Activated CD4-positive, CD25-positive, alpha-beta regulatory T cell treated with anti-CD3 and anti-CD28 coated beads, Interleukin-2, amount 50 U/mL, for 24 hours (primary cell): ENCODE measurements around the gene BIRC5.
"Not testable (repeated sequence)": the region's sequence is repeated elsewhere in the genome, so short reads cannot be mapped to it uniquely, and the experiment has no call there.

ENCODE experiments used
- ATAC-seq, 2 donors: fragments of 150-1000 bp; cut with Tn5 transposase; one replicate each; pipeline ENCODE4 v1.10.0; 2021; ENCODE audit warnings: mild to moderate bottlenecking in 1 of 2, moderate library complexity in 1 of 2

Gene BIRC5

GRCh38 chr17:78225088-78225865 is 11.2 kb downstream of the BIRC5 start:
- no peak for ATAC-seq

GRCh38 chr17:78226055-78226758 is 12.2 kb downstream of the BIRC5 start:
- ATAC-seq: no peak

- peak in 1 of 2 donors; percentile 17 for ATAC-seq
These were observed 12.9 kb downstream of the BIRC5 start for GRCh38 chr17:78226759-78227454.

- no peak for ATAC-seq
These were observed 13.4 kb downstream of the BIRC5 start for GRCh38 chr17:78227455-78227916.

- no peak for ATAC-seq
These were observed 14.1 kb downstream of the BIRC5 start for GRCh38 chr17:78228176-78228575.

GRCh38 chr17:78230252-78230962 is 16.4 kb downstream of the BIRC5 start:
- ATAC-seq: no peak

GRCh38 chr17:78230996-78231935 is 17.2 kb downstream of the BIRC5 start, which contains the start of gene TMEM235:
TMEM235 (plus strand) TSS chr17:78231631; CDS start chr17:78232024, 393 bp downstream.
- no peak for ATAC-seq

GRCh38 chr17:78231991-78232858 is 18.2 kb downstream of the BIRC5 start:
- ATAC-seq: peak in 1 of 2 donors; percentile 51

GRCh38 chr17:78232859-78233173 is 18.8 kb downstream of the BIRC5 start:
- no peak for ATAC-seq

- no peak for ATAC-seq
These were observed 19.6 kb downstream of the BIRC5 start for GRCh38 chr17:78233678-78234077.

- no peak for ATAC-seq
These were observed 20.3 kb downstream of the BIRC5 start for GRCh38 chr17:78234261-78234865.

GRCh38 chr17:78235022-78235421 is 21.0 kb downstream of the BIRC5 start:
- ATAC-seq: not testable (repeated sequence)

- no peak for ATAC-seq
These were observed 21.8 kb downstream of the BIRC5 start for GRCh38 chr17:78235885-78236284.

- no peak for ATAC-seq
These were observed 22.5 kb downstream of the BIRC5 start for GRCh38 chr17:78236362-78237127.

GRCh38 chr17:78237401-78238012 is 23.5 kb downstream of the BIRC5 start:
- no peak for ATAC-seq

- no peak for ATAC-seq
These were observed 24.9 kb downstream of the BIRC5 start for GRCh38 chr17:78238823-78239488.

- no peak for ATAC-seq
These were observed 25.5 kb downstream of the BIRC5 start for GRCh38 chr17:78239489-78239931.

- no peak for ATAC-seq
These were observed 26.1 kb downstream of the BIRC5 start for GRCh38 chr17:78240012-78240655.
